NCI-H1092 treated with DMSO at 0.1 percent for 48 hours (cell line): ENCODE measurements around the gene HOXD9.
A peak's percentile ranks its signal among the peaks of the same experiment; 100 is the strongest.

Source experiments
- DNase-seq: peaks from one replicate; lab custom pipeline; 2025; lab: John Stamatoyannopoulos, UW

The HOXD9 gene

DNA sequence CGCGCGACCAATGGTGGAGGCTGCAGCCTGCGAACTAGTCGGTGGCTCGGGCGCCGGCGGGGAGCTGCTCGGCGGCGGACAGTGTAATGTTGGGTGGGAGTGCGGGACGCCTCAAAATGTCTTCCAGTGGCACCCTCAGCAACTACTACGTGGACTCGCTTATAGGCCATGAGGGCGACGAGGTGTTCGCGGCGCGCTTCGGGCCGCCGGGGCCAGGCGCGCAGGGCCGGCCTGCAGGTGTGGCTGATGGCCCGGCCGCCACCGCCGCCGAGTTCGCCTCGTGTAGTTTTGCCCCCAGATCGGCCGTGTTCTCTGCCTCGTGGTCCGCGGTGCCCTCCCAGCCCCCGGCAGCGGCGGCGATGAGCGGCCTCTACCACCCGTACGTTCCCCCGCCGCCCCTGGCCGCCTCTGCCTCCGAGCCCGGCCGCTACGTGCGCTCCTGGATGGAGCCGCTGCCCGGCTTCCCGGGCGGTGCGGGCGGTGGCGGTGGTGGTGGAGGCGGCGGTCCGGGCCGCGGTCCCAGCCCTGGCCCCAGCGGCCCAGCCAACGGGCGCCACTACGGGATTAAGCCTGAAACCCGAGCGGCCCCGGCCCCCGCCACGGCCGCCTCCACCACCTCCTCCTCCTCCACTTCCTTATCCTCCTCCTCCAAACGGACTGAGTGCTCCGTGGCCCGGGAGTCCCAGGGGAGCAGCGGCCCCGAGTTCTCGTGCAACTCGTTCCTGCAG lies at the start of gene HOXD9:
TSS of gene HOXD9 (plus strand) at position 37 of the 728 bp plus-strand sequence. CDS start at position 87, 50 bp downstream.
- no peak for DNase-seq

DNA sequence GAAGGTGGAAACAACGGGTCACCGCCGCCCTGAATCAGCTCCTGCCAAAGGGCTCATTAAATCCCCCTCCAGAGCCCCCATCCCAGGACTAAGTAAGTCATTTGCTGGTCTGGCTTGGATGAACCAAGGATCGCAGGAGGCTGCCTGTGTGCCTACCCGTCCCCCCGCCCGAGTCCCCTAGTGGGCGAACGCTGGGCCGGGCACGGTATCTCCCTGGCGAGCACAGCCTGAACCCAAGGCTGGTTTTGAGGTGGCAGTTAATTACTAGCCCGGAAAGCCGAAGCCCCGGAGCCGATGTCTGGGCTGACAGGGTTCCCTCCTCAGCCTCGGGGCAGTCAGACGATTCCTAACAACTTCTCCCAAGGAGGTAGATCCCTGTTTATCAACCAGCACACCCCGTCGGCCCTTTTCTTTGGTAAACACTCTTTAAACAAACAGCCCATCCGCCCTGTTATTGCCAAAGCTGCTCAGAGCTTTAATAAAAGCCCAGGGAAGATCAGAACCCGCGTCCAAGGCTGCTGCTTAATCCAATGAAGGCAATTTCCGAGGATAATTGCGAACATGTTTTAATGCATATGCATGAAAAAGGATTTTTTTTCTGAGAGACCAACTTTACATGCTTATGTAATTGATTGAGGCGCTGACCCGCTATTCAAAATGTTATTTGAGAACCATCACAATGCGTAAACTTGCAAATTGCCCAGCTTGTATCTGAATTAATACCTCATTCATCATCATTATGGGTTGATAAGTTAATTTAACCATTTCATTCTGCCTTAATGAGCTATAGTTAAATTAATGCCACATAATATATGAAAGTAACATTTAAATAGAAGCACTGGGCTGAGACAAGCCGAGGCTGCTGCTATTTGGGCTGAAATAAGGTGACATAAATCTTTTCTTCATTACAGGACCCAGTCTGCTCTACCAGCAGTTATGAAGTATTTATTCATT lies 49.3 kb upstream of the HOXD9 start:
- no peak for DNase-seq

DNA sequence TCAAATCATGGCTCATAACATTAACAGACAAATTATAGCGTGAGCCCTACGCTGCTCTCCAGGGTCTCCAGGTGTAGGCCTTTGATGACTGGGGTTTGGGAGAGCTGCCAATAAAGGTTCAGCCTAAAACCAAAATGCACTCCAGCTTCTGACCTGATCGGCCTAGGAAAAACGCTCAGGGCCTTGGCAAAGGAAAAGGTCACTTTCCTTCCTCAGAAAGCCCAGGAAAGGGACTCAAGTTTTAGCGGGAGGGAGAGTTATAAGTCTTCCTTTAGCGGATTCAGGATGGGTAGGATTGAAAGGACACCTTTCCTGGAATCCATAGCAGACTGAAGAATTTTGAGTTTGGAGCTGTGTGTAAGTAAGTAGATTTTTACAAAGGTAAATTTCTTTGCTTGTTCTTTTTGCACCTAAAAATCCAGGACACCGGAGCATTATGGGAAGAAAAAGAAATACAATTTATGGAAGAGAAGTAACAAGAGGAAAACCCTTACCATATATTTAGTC lies 47.5 kb upstream of the HOXD9 start:
- peak; percentile 11 for DNase-seq

DNA sequence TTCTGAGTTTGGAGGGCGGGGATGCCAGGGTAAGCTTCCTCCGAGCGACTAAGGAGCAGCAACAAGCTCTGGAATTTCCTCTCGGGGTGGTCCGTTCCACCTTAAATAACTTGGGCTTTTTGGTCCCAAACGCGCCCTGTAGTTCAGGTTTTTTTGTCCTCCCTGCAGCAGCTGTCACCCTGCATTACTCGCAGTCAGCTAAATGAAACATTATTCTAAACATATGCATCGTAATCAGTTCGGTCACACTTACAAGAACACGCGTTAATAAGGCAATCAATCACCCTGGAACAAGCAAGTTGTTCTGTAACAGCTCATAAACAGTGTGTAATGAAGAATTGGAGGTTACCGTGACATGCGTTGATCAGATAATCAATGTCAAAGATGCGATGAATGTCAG lies 47.0 kb upstream of the HOXD9 start:
- no peak for DNase-seq

DNA sequence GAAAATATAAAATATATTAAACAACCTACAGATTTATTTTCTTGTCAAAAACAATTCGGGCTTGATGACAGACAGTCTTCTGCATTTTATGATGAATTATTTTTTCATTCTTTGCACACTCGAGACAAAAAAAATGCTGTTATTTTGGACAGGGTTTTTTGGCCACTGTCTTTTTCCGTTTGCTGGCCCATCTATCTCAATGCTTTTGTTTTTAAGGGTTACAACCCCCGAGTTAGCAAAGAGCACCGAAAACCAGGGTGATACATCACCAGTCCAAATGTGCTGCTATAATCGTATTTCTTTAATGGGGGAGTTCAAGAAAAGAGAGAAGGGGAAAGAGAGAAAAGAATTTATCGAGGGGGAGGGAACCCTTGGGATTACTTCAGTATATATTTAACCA lies 46.5 kb upstream of the HOXD9 start:
- DNase-seq, result no peak

DNA sequence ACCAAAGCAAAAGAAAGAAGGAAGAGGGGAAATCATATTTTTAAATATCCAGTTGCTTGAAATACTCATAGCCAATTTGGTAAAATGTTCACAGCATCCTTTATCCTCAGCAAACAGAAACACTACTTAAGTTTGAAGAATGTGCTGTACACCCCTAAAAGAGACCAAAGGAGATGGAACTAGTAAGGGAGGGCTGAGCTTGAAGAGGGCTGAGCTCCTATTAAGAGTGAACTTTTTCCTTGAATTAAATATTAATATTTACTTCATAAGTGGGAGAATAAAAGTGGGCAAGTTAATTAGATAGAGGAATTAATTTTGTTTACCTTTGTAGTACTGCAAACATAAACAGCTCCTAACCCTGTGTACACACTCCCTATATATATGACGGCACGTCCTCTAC lies 45.7 kb upstream of the HOXD9 start:
- DNase-seq, result no peak

DNA sequence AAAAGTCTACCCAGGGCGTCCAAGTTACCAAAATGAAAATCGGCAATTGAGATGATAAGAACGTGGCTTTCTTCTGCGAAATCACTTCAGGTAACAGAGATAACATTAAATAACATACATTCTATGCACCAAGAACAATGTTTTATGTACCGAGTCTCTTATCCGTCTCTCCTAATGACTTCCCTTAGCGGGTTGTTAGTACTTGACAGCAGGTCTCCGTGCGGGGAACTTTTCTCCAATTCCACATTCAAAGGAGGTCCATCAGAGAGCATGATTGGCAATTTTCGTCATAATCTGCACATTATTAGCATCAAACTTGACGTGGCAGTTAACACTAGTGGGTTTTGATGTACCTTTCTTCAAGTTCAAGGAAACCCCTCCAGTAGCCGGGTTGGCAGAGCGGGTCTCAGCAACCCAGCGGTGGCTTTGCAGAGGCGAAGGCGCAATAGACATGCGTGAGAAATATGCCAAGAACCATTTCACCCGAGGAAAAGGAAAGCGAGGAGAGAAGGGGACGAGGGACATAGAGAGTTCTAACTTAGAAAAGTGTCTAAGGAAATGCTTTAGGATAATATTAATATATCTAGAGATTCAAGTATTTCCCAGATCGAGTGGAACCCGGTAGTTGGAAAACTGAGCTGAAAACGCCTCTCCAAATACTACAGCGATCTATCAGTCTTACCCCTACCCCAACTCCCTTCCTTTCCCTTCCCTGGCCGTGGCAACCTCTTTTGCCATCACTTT lies 43.8 kb upstream of the HOXD9 start:
- DNase-seq, result no peak

DNA sequence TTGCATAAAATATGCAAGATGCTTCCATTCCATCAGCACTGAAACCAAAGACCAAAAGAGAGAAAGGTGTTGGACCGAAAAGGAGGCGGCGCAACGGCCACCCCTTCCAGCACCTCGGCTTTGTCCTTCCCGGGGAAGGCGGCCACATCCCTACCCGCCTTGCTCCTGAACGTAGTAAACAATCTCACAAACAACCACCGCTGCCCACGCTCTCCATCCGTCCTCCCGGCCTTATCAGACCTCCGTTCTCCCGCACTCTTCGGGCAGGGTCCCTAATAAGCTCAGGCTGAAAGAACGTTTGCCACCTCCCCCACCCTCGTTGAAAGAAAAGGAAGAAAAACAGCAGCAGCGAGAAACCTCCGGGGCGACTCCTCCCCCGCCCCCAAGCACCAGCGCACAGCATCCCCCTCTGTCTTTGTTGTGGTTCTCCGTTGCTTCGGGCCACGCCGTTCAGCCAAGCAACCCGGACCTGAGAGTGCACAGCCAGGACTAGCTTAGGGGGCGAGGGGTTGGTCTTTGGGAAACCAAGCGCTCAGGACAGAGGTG lies 43.2 kb upstream of the HOXD9 start:
- no peak for DNase-seq

DNA sequence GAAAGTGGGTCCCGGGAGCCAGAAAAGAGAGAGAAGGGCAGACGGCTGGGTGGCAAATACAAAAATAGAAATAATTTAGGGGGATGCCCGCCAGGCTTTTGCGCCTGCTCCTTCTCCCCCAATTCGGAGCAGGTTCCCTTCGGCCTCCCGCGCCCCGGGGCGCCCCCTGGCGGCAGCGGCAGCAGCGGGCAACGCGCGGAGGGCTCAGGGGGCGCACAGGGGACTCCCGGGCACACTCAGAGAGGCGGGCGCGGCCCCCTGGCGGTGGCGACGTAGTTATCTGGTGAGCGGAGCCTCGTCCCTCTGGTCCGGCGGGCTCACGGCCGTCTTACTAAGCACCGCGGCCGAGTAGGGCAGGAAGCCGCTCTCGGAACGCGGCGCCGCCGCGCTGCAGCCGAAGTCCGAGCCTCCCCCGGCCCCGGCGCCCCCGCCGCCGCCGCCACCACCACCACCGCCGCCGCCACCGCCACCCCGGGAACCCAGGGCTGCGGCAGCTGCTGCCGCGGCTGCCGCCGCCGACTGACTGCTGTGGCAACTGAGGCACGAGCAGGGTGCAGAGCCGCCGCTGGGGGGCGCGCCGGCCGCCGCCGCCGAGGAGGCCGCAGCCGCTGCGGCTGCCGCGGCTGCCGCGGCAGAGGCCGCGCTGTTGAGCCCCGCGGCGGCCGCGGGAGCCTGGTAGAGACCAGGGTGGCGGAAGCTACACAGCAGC lies 42.5 kb upstream of the HOXD9 start:
- DNase-seq, result no peak

DNA sequence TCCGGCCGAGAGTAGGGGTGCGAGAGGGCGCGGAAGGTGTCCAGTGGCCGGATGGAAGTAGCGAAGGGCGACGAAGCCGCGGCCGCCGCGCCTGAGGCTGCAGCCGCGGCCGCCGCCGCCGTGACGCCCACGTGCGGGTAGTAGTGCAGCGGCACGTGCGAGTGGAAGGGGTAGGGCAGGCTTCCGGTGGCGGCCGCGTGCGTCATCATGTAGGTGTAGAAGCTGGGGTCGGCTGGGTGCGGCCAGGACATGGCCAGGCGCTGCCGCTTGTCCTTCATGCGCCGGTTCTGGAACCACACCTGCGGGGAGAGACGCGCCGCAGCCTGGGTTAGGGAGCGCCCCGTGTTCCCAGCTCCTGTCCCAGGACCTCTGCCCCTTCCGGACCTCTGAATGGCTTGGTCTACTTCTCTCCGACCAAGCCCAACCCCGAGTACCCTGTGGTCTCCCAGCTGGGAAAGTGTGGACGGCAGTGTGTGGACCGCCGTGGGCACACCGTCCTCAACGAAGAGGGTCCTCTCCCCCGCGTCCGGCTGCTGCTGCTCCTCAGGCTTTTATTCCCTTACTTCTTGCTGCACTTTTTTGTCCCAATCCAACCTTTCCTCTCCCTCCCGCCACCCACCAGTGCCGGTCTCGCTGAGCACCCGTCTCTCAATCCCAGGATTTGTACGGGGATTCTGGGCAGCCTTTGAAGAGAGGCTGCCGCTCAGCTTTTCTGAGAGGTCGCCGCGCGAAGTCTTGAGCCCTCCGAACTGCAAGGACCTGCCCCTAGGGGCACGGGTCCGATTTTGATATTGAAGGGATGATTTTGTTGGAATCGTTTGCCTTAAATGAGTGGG lies 41.8 kb upstream of the HOXD9 start:
- DNase-seq, result no peak

DNA sequence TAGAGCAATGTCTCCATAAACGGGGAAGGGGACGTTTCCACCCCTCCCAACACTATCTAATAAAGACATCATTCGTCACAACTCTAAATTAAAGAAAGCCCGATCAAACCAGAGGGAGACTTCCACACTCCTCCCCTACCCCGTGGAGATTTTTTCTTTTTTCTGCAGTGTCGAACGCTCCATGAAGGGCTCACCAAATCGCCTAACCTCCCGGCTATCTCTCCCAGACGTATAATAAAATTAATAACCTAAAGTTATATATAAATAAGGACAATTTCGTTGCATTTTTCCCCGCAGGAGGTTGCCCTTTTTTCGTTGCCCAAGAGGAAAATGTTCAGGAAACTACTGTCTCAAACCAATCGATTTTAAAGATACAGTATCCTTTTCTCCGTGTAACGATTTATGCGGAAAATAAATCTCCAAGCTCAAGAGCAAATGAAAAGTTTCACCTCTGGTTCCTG lies 41.1 kb upstream of the HOXD9 start:
- no peak for DNase-seq

DNA sequence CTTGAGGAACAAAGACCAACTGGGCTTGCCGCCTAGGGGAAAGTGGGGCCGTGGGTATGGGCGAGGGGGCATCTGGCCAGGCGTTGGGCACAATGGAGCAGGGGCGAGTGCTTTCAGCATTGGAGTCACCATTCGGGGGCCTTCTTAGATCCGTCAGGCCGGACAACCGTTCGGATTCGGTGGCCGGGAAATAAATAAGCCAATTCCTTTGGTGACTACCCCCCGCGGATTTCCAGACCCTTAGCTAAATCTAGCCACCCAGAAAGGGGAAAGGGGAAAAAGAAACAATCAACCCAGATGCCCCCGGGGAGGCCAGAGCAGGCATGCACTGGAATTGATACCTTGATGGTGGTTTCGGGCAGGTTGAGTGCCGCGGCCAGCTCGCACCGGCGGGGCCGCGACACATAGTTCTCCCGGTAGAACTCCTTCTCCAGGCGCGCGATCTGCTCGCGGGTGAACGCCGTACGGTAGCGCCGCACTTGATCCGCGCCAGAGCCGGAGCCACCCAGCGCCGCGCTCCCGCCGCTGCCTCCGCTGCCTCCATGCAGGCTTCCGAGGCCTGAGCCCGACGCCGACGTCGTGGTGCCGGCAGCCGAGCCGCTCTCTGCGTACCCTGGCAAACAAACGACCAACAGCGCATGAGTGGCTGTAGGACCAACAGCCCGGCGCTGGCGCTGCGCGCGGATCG lies 40.5 kb upstream of the HOXD9 start:
- DNase-seq, result no peak

DNA sequence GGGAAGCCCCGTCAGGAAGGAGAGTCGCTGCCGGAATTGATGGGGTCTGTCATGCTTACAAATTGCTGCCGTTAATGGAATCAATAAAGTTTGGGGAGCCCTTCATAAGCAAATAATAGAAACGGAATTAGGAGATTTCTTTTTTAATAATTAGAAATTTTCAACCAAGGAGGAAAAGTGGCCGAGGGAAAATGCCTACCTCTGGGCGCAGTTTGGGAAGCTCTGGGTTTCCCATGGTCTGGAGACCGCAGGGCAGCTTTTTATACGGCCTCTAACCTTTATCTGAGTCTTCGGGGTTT lies 40.0 kb upstream of the HOXD9 start:
- DNase-seq, result no peak

DNA sequence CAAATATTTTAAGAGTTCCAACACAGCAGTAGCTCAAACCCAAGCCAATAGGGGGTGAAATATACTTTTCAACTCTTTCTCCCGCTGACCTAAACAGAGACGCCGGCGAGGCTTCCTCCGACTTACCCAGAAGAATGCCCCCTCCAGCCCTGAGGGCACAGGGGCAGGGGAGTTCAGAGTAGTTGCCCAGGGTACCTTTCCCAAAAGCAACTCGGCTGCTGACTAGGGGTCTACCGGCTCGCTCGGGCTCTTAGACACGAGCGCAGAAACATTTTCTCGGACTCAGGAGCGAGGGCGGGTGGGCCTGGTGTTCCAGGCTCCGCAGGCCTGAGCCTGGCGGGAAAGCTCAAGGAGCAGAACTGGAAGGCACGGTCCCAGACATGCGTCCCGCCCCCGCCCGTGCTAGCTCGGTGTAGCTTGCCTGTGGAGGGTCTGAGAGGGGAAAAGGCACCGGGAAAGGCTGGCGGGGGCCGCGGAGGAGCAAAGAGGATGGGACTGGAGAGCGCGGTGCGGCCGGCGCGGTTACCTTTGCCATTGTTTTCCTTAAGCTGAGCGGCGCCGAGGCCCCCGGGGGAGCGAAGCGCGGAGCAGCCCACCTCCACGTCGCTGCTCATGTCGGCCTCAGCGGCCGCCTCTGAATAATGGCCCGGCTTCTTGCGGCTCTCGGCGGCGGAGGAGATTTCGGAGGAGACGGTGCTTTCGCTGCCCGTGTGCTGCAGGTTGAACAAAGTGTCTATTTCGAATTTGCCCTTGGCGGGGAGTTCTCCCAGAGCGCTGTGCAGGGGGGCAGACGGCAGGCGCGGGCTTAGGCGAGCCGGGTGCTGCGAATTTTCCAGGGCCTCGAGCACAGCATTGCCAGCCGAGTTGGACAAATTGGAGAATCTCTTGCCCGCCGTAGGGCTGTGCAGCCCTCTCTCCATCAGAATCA lies 39.4 kb upstream of the HOXD9 start:
- DNase-seq, result no peak

DNA sequence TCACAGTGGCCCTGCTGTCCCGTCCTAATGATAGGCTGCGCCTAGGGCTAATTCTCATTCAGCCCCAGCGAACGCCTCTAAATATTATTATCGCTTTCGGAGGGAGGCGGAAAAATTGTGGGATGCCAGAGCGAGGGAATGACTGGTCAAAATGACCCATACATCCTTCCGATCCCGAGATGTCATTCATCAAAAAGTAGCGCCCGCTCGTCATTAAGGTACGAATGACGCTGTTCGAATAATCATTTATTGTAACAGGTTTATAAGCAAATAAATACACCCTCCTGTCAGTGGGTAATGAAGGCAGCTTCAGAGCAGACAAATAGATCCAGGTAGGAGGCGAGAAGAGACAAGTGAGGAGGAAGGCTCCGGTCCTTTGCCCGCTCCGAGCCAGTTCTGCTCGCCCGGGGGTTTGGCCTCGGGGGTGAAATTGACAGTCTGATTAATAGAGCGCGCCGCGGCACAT lies 38.7 kb upstream of the HOXD9 start, which contains the start of gene EVX2:
TSS of gene EVX2 (minus strand) at position 167 of the 466 bp plus-strand sequence. CDS start 186 bp downstream, outside the sequence.
- no peak for DNase-seq

DNA sequence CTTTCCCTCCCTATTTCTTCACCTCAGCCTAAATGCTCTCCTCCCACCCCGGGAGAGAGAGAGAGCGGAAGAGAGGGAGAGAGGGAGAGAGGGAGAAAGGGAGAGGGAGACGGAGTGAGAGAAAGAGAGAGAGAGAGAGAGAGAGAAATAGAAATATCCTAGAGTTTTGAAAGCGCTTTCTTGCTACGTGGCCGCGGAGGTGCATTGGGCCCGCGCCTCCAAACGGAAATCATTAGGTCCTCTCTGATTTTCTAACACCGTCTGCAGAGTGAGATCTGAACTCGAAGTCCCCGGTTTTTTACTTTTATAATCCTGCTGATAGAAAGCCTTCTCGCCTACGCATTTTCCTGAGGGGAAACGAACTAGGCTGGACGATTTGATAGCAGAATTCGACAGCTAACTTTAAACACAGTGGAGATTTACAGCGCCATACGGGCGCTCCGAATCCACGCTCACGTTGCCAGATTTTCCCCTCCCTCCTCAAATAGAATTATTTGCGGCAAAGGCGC lies 37.9 kb upstream of the HOXD9 start:
- DNase-seq, result no peak

DNA sequence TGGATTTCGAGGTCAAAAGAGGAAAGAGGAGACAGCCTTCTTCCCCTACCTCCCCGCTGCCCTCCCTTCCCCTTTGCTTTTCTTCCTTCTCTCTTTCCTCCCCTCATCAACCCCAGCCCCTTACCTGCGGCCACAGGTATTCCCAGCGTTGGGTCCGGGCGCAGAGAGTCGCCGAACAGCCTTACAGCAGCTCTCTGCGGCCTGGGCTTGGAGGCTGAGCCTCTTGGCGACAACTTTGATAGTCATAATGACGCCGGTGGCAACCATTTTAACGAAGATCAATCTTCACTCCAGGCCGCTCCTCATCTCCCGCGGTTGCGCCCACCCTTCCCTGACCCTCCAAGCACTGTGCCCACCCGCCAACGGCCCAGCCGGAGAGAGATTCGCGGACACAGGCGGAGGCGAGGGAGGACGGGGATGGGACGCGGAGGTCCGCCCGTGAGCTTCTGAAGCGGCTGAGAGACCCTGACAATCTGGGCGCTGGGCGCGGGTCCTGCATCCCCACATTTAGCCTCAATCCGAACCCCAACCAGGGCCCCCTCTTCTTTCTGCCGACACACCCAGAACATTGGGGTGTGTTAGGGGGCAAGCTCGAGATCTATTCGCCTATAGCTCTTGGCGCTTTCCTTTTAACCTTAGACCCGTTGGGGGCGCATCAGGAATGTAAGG lies 37.3 kb upstream of the HOXD9 start:
- DNase-seq, result no peak
